Subcutaneous adipose tissue (tissue), 4 donors: ENCODE measurements around the gene GAL3ST2. TPM values are rescaled to one million over a fixed set of nuclear protein-coding genes. Genes with fewer than 3 reads are reported as not detected.

Experiments used
- total RNA-seq, 4 donors: library from RNA; depleted of rRNA; stranded (reverse); fragments of >200 nt; gene quantifications; one replicate each; pipeline ENCODE4 v1.1.0, GENCODE V29; 2016
- TF ChIP-seq, protein P1 (sequence below): fragments of 450-650 bp; IDR thresholded peaks from one replicate; pipeline ENCODE4 v1.5.1; 2016; ENCODE audit warnings: low read depth, mild to moderate bottlenecking, control low read depth, antibody characterized with exemption, moderate library complexity

The GAL3ST2 gene
- total RNA-seq, 4 donors from 2014 or later = 2.2 TPM; not detected in 3

DNA sequence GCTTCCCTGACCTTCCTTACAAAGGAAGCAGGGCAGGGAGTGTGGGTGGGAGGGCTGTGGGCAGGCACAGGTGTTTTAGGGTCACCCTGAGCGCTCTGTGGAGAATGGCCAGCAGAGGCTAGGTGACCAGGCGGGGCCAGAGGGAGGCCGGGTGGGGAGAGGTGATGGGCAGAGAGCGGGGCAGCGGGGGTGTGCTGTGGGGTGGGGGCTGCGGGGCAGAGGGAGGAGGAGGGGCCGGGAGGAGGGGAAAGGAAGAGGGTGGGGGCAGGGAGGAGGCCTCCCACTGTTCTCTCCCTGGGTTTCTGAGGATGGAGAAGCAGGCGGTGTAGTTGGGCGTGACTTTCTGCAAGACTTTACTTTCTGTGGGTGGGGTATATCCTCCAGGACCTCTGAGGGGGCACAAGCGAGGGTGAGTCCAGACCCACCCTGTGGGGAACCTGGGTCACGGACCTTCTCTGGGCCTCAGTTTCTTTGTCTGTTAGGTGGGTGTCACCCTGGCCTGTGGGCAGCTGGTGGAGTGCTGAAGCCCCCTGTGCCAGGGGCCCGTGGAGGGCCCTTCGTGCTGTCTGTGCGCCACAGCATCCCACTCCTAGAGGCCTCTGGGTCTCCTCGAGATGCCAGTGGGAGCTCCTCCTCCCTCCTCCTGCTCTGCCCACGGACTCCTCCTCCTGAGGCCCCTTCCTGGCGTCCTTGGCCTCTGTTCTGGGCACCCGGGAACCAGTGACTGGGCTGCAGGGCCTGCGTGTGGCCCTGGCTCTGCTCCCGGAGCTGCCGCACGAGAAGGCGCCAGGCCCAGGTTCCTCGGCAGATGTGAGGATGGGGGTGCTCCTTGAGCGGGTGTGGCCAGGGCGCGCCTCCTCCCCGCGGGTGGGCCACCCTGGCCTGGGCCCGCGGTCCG lies 26.0 kb downstream of the GAL3ST2 start:
- TF ChIP-seq, protein P1, sequence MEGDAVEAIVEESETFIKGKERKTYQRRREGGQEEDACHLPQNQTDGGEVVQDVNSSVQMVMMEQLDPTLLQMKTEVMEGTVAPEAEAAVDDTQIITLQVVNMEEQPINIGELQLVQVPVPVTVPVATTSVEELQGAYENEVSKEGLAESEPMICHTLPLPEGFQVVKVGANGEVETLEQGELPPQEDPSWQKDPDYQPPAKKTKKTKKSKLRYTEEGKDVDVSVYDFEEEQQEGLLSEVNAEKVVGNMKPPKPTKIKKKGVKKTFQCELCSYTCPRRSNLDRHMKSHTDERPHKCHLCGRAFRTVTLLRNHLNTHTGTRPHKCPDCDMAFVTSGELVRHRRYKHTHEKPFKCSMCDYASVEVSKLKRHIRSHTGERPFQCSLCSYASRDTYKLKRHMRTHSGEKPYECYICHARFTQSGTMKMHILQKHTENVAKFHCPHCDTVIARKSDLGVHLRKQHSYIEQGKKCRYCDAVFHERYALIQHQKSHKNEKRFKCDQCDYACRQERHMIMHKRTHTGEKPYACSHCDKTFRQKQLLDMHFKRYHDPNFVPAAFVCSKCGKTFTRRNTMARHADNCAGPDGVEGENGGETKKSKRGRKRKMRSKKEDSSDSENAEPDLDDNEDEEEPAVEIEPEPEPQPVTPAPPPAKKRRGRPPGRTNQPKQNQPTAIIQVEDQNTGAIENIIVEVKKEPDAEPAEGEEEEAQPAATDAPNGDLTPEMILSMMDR = no peak

DNA sequence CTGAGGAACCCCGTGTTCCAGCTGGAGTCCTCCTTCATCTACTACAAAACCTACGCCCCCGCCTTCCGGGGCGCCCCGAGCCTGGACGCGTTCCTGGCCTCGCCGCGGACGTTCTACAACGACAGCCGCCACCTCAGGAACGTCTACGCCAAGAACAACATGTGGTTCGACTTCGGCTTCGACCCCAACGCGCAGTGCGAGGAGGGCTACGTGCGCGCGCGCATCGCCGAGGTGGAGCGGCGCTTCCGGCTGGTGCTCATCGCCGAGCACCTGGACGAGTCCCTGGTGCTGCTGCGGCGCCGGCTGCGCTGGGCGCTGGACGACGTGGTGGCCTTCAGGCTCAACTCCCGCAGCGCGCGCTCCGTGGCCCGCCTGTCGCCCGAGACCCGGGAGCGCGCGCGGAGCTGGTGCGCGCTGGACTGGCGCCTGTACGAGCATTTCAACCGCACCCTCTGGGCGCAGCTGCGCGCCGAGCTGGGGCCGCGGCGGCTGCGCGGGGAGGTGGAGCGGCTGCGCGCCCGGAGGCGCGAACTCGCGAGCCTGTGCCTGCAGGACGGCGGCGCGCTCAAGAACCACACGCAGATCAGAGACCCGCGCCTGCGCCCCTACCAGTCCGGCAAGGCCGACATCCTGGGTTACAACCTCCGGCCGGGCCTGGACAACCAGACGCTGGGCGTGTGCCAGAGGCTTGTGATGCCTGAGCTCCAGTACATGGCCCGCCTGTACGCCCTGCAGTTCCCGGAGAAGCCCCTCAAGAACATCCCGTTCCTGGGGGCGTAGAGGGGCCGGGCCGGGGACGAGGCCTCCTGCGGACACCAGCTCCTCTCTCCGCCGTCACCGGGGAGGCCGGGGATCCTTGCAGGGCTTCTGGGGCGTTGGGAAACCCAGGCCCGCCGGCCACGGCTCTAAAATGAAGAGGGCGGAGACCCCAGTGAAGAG lies 27.0 kb downstream of the GAL3ST2 start:
- TF ChIP-seq, protein P1 = no peak

DNA sequence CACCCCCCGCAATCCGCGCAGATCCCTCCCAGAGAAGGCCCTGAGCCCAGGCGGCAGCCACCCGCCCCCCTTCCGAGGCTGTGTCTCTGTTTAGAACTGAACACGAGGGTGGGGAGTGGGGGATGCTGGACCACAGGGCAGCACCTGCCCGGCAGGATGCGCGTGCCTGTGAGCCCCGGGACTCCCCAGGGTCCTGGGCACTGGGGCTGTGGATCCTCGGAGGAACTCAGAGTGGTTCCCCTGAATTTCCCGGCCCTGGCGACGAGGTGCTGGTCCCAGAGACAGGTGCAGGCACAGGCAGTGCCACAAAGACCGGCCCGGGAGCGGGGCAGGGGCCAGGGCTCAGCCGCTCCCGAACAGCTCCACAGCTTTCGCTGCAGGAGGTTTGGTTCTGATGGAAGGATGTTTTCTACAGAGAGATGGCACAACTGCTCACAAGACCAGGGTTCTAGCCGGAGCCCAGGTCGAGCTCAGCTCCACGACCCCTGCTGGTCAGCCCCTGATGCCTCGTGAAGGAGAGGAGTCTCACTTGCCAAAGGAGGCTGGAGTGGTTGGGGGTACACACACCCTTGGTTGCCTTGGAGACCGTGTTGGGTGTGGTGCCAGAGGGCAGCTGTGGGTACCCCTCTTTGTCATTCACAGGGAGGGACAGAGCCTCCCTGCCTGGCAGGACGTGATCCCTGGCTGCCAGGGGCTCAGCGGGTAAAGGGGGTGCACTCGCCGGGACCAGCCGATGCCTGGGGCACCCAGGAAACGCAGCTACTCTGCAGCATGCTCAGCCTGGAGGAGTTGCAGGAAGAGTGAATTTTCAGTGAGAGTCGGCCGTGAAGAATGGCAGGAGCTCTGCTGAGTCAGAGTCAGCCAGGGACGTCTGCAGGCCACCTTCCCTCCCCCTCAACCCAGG lies 28.0 kb downstream of the GAL3ST2 start:
- TF ChIP-seq, protein P1 = no peak

DNA sequence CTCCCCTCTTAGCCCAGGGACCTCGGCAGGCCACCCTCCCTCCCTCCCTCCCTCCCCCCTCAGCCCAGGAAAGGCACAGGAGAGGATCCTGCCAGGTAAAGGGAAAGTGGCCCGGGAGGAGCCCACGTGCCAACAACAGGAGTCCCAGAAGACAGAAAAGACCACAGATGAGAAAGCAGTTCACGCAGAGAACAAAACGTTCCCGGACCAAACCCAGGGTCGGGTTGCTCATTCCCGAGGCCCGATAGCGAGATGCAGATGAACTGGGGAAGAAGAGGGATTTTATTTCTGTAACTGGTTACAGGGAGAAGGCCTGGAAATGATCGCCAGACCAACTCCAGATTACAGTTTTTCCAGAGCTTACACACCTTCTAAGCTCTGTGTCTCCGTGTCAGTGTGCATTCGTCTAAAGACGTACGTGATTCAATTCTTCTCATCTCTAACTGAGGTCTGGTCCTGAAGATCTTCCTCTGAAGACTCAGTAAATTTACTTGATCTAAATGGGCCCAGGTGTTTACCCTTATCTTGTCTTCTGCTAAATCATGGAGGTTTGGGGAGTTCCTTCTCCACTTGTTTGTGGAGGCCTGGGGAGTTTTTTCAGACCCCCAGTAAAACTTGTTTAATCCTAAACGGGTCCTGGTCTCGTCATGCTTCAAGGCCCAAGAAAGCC lies 31.6 kb downstream of the GAL3ST2 start:
- TF ChIP-seq, protein P1 = no peak

DNA sequence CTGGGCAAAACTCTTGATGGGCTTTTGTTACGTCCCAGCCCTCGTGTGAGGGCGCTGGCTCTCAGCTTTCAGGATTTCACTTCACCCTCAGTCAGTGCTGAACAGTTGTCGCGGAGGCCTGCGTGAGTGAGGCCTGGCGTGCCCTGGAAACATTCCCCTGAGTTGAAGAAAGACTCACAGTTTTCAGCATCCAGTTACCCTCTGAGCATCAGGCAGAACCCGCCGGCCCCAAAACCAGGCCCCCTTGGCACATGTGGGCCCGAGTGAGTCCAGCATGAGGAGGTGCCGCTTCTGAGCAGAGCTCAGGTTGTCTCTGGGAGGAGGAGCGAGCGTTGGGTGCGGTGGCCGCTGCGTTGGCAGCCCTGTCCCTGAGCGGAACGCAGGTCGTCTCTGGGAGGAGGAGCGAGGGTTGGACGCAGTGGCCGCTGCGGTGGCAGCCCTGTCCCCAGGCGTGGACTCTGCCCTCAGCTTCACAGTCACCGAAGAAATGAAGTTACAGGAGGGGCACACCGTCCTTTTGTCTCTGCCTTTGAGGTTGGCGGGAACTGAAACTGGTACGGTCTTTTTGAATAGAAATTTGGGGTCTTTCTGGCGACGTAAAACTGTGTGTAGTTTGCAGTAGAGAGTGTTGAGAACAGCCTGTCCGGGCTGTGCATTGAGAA lies 32.2 kb downstream of the GAL3ST2 start, which contains the start of gene NEU4:
Gene NEU4, plus strand, starts transcription at position 473 of the 662 bp plus-strand sequence. CDS start 5,292 bp downstream, outside the sequence.
- TF ChIP-seq, protein P1 = no peak
